SK-MEL-5 (cell line): ENCODE data around the gene ANKRD66. TPM values are rescaled to one million over a fixed set of nuclear protein-coding genes. Genes with fewer than 3 reads are reported as not detected.
A peak's percentile ranks its signal among the peaks of the same experiment; 100 is the strongest.
"Not testable (repeated sequence)": the region's sequence is repeated elsewhere in the genome, so short reads cannot be mapped to it uniquely, and the experiment has no call there.

ENCODE experiments used
- DNase-seq: peaks from one replicate; pipeline ENCODE4 v3.0.0-alpha.2; 2016; ENCODE audit warnings: low read depth, low spot score
- in situ Hi-C: cut with HindIII; loops from 2 replicates; pipeline ENCODE4 v1.10.0; 2016; ENCODE audit warnings: low sequenced_read_pairs, high pct_unique_total_duplicates, low pct_unique_long_range_greater_than_20kb
- polyA plus RNA-seq, 2 experiments: library from polyadenylated mRNA; depleted of rRNA; stranded (reverse); fragments of >200 nt; gene quantifications; 2 replicates each; pipeline ENCODE4 v1.2.3, GENCODE V29; 2015
- total RNA-seq: library from RNA; depleted of rRNA; stranded (reverse); fragments of >200 nt; shearing (Covaris generic); gene quantifications from 2 replicates; pipeline ENCODE4 v1.2.3, GENCODE V29; 2014; rRNA removed

The ANKRD66 gene
- total RNA-seq = not detected in 2 replicates
- not detected in 2 replicates for polyA plus RNA-seq (2015; cell fraction: cytosol; rRNA removed)
- polyA plus RNA-seq (2015; cell fraction: nucleus; rRNA removed) = not detected in 2 replicates

GRCh38 chr6:46746696-46747095 lies at the start of gene ANKRD66:
TSS of gene ANKRD66 (plus strand) at chr6:46746933. CDS start at chr6:46751949, 5,016 bp downstream.
- in situ Hi-C loops = no loop called here
- no peak for DNase-seq

- in situ Hi-C loops = no loop called here
Observed at GRCh38 chr6:46699970-46700369, 46.8 kb upstream of the ANKRD66 start.

GRCh38 chr6:46704562-46704961 lies 42.2 kb upstream of the ANKRD66 start:
- DNase-seq = peak; percentile 62
- in situ Hi-C loops = no loop called here

More at GRCh38 chr6:46699970-46700369, 46.8 kb upstream of the ANKRD66 start:
- no peak for DNase-seq

- DNase-seq = no peak
- in situ Hi-C loops = no loop called here
Observed at GRCh38 chr6:46706464-46706863, 40.3 kb upstream of the ANKRD66 start.

GRCh38 chr6:46711491-46711890 lies 35.2 kb upstream of the ANKRD66 start:
- DNase-seq = no peak
- in situ Hi-C loops = no loop called here

GRCh38 chr6:46715141-46715540 lies 31.6 kb upstream of the ANKRD66 start:
- DNase-seq = no peak
- in situ Hi-C loops = no loop called here

- in situ Hi-C loops = no loop called here
- no peak for DNase-seq
Observed at GRCh38 chr6:46719099-46719498, 27.6 kb upstream of the ANKRD66 start.

GRCh38 chr6:46720401-46720800 lies 26.3 kb upstream of the ANKRD66 start:
- DNase-seq = no peak
- in situ Hi-C loops = no loop called here

GRCh38 chr6:46729787-46730326 lies 16.9 kb upstream of the ANKRD66 start:
- DNase-seq = no peak
- in situ Hi-C loops = no loop called here

- DNase-seq = no peak
- in situ Hi-C loops = no loop called here
Observed at GRCh38 chr6:46730921-46731461, 15.7 kb upstream of the ANKRD66 start.

GRCh38 chr6:46733341-46733801 lies 13.4 kb upstream of the ANKRD66 start:
- DNase-seq = no peak
- in situ Hi-C loops = no loop called here

GRCh38 chr6:46734867-46735719 lies 11.6 kb upstream of the ANKRD66 start, which contains the start of gene PLA2G7:
TSS of gene PLA2G7 (minus strand) at chr6:46735375. CDS start at chr6:46722891, 12,484 bp downstream.
- peak; percentile 12 for DNase-seq
- in situ Hi-C loops = no loop called here

GRCh38 chr6:46735720-46736031 lies 11.1 kb upstream of the ANKRD66 start:
- DNase-seq = no peak
- in situ Hi-C loops = no loop called here

GRCh38 chr6:46736906-46737305 lies 9.8 kb upstream of the ANKRD66 start:
- in situ Hi-C loops = no loop called here
- no peak for DNase-seq

- in situ Hi-C loops = no loop called here
- no peak for DNase-seq
Observed at GRCh38 chr6:46741482-46741881, 5.3 kb upstream of the ANKRD66 start.

GRCh38 chr6:46741910-46742309 lies 4.8 kb upstream of the ANKRD66 start:
- DNase-seq = no peak
- in situ Hi-C loops = no loop called here

GRCh38 chr6:46743425-46744158 lies 3.1 kb upstream of the ANKRD66 start:
- no peak for DNase-seq
- in situ Hi-C loops = no loop called here

- DNase-seq, in situ Hi-C loops: not testable (repeated sequence)
Observed at GRCh38 chr6:46744159-46744725, 2.5 kb upstream of the ANKRD66 start.
